ENCODE results near the gene WSCD2.

Gene WSCD2

DNA sequence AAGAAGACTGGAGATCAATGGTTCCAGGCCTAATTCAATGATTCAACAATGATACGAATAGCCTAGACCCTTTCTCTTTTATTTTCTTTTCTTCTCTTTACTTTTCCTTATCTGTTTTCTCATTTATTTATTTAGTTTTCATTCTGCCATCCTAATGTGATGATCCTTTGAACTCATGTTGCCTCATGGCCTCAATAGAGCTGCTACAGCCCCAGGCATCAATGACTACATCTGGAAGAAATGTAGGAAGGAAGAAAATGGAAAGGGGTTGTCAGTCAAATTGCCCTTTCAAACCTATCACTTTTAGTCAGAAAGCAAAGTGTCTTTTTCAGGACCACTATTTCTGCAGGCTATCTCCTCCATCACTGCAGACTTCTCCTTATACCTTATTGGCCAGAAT, 140.1 kb downstream of the WSCD2 start:
- DNase-seq (ENCODE audit: low read depth) = no peak

DNA sequence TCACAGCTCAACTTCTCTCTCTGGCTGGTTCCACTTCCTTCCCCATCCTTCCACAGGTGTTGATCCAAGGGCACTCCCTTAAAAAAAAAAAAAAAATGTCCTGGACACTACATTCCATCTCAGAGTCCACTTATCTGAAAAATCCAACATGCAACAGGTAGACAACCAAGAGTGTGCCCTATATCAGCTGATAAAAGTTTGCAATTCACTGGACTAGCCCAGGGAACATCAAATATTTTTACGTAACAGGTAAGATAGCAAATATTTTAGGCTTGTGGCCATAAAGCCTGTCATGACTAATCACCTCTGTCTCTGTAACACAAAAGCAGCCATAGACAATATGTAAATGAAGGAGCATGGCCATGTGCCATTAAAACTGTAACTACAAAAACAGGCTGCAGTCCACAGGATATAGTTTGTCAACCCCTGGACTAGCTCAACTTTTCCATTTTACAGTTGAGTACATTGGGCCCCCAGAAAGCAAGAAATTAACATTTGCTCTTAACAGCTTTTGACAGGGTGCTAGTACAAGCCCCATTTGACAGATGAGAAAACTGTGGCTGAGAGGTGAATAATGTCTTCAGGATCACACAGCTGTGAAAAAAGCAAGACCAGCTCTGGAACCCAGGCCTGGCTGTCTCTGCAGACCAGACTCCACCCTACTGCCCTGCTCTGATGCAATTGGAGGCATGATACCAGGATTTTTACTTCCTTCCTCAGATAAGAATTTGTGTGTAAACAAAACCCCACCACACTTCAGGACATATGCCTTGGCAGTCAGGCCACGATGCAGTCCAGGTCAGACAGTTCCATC, 141.2 kb downstream of the WSCD2 start:
- no peak for DNase-seq (ENCODE audit: low read depth)

DNA sequence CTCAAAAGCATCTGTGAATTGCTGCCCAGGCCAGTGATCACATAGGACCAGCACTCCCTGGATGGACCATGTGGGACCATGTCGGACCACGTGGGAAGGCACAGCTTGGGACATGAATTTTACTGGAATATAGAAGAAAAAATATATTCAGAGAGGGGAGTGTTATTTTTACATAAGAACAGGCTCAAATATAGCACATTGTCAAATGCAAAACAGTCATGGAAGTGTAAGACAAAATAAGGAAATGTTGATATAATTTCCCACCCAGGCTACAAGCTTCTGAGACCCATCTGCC, 141.7 kb downstream of the WSCD2 start:
- no peak for DNase-seq (ENCODE audit: low read depth)

DNA sequence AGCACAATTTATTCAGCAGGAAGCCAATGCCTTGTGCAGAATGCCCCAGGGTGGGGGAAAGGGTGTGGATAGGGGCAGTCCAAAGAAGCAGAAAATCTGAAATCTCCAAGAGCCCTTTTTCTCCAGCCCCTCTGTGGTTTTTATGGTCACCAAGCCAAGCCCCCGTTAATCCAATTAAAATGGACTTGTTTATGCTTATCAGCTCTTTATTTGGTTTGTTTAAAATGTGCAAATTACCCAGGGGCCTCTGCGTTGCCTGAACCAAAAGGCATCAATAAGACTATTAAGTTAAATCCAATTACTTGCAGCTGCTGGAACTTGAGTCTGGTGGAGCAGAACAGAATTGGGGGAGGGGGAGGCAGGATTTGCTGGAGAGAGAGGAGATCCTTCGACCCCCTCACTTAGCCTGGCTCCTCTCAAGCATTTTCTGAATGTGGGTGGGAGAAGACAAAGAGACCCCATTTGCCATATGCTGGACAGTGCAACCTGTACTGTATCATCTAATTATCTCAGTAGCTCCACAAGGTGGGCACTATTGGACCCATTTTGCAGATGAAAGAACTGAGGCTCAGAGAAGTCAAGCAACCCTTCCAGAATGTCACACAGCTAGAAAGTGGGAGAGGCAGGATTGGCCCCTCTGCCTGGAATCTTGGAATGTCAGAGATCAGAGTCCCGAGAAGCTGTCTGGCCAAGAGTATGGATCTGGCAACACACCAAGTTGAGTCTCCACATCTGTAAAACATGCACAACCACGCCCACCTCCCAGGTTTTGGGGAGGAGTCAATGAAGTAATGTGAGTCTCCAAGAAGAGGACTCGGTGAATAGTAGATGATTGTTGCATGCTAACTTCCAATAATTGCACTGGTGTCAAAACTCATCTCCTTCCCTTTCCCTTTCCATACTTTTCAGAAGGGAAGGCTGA, 143.1 kb downstream of the WSCD2 start:
- DNase-seq (ENCODE audit: low read depth) = no peak

DNA sequence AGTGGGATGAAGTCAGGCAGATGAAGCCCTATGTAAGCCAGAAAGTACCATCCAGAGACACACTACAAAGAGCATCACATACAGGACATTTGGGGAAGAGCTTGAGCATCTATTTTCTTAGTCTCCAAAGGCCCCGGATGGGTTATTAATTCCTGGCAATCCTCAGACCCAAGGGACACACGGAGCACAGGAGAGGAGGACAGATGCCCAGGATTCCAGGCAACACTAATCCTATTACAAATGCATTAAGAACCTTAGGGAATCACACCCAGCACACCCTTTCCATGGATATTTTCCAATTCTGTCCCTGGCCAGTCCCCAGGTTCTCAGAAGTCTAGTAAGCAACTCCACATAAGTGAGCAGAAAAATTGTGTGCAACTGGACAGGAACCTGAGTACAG, 144.1 kb downstream of the WSCD2 start:
- no peak for DNase-seq (ENCODE audit: low read depth)

DNA sequence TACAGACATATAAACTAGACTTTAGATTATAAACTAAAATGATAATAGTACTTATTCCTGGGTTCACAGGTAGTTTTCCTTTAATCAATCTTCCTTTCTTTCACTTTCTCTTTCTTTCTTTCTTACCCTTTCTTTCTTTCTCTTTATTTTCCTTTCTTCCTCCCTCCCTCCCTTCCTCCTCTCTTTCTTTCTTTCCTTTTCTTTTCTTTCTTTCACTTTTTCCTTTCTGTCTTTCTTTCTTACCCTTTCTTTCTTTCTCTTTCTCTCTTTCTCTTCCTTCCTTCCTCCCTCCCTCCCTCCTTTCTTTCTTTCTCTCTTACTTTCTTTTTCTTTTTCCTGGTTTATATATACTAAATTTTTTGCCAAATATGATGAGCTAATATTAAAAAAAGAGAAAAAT, 148.5 kb downstream of the WSCD2 start:
- DNase-seq (ENCODE audit: low read depth) = no peak

DNA sequence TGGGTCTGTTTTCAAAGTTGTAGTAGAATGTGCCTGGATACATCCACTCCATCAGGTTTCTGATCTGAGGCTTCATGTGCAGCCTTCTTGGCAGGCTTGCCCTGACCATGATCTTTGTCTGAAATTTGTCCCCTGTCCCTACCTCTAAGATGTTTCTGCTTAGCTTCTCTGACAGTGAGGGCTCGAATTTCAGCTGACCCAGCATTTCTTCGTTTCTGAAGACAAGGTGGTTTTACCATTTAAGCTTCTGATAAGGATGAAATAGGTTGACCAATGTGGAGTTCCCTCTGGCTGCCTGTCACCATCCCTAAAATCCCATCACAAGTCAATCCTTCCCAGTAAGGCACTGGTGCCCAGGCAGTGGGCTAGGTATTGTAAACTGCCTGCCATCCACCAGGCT, 153.1 kb downstream of the WSCD2 start:
- DNase-seq (ENCODE audit: low read depth) = no peak

DNA sequence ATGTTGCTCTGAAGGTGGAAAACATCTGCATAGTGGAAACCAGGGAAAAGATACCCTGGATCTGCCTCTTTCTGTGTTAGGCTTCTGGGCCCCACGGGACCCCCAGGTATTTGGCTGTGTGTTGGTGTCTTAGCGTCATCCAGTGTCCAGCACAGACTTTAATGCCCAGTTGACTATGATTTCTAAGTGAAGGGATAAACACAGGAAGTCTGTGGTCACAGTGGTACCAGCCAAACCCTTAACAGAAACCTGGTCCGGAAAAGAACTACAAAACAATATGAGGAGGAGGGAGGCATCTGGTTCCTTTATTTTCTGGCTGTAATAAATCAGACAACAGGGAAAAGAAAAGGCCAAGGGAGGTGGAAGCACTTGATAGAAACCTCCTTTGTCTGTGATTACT, 153.6 kb downstream of the WSCD2 start:
- no peak for DNase-seq (ENCODE audit: low read depth)

DNA sequence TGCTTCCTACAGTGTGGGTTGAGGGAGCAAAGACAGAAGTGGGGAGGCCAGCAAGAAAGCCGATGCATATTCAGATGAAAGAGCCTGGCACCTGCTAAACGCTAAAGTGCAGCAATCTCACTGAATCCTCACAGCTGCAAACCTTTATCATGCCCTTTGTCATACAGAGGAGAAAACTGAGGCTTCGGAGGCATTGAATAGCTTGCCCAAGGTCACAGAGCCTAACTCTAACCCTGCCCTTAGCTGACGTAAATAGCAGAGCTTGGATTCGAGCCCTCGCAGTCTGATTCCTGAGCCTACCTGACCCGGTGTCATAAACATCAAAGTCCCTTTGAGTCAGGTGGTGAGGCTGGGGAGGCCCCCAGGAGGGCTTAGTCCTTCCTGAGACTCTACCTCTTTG, 155.1 kb downstream of the WSCD2 start:
- no peak for DNase-seq (ENCODE audit: low read depth)

DNA sequence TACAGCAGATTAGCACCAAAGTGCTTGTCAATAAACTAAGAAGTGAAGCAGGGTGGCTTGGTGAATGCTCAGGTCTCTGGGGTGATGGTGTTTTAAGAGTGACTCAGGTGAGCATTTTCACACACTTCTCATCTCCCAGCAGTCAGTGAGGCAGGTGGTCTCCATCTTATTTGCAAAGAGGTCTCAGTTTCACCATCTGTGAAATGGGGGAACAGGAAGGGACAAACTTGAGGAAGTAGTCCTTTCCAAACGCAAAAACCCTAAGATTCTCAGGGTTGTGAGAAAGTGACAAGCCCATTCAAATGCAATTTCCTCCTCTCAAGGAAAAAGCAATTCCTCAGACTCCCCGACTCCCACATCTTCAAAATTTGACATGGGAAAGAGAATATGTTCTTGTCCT, 155.9 kb downstream of the WSCD2 start:
- DNase-seq (ENCODE audit: low read depth) = no peak

DNA sequence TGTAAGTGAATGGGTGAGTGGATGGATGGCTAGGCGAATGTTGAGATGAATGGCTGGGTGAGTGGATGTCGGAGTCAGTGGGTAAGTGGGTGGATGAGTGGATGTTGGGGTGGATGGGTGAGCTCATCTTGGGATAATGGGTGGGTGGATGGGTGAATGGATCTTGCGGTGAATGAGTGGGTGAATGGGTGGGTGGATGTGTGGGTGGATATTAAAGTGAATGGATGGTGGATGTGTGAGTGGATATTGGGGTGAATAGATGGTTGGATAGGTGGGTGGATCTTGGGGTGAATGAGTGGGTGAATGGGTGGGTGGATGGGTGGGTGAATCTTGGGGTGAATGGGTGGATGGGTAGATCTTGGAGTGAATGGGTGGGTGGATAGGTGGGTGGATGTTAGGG, 158.1 kb downstream of the WSCD2 start:
- DNase-seq (ENCODE audit: low read depth) = no peak

DNA sequence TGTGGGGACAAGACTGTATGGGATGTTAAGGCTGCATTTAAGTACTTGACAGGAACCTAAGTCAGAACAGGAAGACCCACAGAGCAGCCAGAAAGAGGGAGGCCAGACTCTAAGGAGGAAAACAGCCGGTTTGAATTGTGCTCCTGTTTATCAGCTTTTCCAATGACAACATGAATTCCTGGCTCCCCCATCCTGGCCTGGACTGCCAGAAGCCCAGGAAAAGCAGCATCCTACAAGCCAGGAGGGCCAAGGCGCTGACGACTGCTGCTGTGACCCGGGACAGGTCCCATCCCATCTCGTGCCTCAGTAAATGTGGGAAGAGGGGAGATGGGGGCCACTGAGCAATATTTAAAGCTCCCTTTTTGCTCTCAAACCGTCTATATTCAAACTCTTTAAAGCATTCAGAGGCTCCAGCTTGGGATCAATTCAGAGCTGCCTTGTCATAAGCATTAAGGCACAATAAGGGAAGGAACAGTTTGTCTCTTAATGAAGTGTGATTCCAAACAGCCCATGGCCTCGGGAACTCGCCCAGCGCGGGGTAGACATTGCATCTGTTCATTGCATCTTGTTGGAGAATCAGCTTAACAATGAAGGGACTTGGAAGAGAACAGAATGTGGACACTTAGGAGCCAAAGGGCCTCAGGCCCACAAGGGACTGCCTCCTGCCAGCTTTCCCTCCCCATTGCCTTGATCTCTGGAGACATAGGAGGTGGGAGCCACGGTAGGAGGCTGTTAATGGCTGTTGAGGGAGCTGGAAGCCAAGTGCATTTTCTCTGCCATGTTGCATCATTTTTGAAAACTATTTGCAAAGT, 160.5 kb downstream of the WSCD2 start:
- DNase-seq (ENCODE audit: low read depth) = no peak

DNA sequence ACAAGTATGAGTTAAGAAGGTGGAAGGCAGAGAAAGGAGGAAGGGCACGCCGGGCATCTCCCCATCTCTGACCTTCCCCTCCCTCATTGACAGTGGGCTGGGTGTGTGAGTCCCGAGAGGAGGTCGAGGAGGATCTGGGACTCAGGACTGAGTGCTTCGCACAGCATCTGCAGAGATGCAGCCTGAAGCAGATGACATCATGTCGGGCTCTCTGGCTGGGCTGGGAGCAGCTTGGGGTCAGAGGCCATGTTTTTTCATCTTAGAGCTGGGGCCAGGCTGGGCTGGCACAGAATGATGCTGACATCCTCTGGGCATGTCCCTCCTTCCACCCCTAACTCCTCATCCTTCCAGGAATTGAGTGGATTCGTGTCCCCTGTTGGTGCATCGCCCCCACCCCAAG, 166.6 kb downstream of the WSCD2 start:
- DNase-seq (ENCODE audit: low read depth) = no peak

DNA sequence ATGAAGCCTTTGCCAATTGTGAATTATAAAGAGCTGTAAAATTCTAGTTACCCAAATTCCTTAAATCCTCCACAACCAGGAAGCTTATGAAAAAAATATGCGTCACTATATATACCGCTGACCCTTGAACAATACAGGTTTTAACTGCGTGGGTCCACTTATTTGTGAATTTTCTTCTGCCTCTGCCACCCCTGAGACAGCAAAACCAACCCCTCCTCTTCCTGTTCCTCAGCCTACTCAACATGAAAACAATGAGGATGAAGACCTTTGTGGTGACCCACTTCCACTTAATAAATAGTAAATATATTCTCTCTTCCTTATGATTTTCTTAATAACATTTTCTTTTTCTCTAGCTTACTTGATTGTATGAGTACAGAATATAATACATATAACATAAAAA, 167.9 kb downstream of the WSCD2 start:
- no peak for DNase-seq (ENCODE audit: low read depth)

DNA sequence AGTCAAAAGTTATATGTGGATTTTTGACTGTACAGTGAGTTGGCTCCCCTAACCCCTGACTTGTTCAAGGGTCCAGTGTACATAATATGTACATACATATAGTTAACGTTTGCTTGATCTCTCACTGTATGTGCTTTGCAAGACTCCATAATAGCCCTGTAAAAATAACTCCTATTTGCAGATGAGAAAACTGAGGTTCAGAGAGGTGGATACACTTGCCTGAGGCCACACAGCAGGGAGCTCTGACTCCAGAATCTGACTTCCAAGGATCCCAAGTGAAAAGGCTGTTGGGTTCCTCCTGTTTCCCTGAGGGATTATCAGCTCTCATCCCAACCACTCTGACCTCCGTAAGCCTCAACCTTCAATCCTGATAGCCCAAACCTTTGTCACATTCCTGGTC, 168.3 kb downstream of the WSCD2 start:
- DNase-seq (ENCODE audit: low read depth) = no peak

DNA sequence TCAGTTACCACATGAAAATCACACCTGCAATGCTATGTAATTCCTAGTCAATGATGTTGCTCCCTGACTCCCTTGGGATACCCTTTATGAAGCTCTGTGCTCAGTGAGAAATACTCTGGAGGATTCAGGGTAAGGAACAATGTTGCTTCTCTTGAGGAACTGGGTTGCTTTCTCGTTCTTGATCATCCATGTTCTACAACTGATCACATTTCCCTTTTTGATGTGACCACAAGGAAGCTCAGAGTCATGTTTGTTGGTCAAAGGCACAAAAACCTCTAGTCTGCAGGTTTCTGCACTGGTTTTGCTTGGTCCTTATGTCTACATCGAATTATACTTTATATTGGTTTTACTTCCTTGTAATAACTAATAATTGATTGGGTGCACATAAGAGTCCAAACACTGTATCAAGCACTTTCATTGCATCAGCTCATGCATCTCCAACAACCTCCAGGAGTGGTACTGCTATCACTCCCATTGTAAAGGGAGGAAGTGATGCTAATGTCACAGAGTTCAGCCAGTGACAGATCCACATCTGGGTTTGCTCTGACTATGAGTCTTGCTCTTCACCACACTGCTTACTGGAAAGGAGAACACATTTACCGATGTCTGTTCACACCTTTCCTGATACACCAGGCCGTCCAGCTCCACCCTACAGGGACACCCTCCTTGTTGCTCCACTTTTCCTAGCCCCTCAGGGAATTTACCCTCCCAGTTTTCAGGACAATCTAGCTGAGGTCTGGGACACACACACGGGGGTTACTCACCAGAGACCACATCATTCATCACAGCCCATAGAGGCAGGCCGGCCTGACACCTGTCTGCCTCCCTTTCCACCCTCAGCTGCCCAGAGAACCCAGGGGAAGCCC, 169.0 kb downstream of the WSCD2 start:
- DNase-seq (ENCODE audit: low read depth) = no peak

DNA sequence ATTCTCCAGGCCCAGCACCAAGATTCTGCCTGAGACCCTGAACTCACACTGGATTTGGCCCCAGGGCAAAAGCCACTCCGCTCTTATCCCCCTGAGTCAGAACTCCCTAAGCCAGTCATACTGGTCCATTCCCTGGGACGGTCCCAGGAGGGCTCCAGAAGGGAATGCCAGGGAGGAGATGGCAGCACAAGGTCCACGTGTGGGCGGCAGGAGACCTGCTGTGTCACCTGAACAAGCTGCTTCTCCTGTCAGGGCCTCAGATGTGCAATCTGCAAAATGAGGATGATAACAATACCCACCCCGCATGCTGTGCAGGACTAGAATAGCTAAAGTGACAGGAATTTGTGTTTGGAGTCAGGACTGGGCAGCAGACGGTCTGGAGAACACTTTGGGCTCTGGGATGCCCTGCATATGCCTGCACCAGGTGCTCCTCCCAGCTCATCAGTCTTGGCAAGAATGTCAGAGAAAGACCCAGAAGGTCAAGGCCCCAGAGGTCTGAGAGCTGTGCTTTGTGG, 169.7 kb downstream of the WSCD2 start:
- no peak for DNase-seq (ENCODE audit: low read depth)

DNA sequence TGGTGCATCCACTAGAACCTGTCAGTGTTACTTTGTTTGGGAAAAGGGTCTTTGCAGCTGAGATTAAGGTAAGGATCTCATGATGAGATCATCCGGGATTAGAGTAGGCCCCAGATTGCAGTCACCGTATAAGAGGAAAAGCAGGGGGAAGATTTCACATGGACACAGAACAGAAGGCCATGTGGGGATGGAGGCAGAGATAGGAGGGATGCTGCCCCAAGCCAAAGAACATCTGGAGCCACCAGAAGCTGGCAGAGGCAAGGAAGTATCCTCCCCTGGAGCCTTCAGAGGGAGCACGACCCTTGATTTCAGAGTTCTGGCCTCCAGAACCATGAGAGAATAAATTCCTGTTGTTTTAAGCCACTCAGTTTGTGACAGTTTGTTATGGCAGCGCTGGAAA, 170.4 kb downstream of the WSCD2 start:
- DNase-seq (ENCODE audit: low read depth) = no peak
